Panc1 (cell line): ENCODE data around the gene ATF3.

Experiments
- TF ChIP-seq, protein P1 (sequence below): fragments of 450-650 bp; IDR thresholded peaks from 2 replicates; pipeline ENCODE4 v1.5.1; 2017; ENCODE audit warnings: mild to moderate bottlenecking
- TF ChIP-seq, protein P2 (sequence below), 2 experiments: IDR thresholded peaks; 2 replicates each; pipeline ENCODE4 v1.6.1; 2011 to 2012; ENCODE audit warnings: low read depth in 2 of 2, control low read depth in 1 of 2, low read length in 1 of 2, mild to moderate bottlenecking in 1 of 2, moderate library complexity in 1 of 2; ENCODE audit not compliant: insufficient read depth in 1 of 2

DNA sequence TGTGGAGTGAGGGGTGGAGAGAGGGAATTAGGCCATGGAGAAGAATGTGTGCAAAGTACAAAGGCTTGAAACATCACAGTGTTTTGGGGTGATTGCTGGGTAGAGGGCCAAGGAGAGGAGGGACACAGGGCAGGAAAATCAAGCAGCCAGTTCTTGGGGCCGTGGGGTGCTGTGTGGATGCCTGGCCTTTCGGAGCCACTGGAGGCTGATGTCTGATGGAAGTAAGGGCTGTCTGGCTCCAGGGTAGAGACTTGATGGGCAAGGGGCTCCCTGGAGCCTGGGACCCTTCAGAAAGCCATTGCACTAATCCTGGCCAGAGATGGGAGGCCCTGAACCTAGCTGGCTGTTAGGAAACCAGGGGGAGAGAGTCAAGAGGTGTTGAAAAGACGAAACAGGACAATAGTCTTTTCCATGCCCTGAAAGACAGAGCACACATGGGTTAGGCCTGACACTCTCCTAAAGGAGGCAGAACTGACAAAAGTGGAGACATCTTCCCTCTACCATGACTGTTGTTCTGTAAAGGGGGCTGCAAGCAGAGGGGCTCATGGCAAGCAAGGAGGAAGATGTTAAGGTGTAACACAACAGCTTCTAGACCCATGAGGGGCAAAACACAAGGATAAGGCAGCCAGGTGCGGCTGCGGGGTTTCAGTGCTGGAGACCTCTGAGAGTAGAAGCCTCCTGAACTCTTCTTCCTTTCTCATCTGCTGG, 21.0 kb downstream of the ATF3 start:
- TF ChIP-seq, protein P1, sequence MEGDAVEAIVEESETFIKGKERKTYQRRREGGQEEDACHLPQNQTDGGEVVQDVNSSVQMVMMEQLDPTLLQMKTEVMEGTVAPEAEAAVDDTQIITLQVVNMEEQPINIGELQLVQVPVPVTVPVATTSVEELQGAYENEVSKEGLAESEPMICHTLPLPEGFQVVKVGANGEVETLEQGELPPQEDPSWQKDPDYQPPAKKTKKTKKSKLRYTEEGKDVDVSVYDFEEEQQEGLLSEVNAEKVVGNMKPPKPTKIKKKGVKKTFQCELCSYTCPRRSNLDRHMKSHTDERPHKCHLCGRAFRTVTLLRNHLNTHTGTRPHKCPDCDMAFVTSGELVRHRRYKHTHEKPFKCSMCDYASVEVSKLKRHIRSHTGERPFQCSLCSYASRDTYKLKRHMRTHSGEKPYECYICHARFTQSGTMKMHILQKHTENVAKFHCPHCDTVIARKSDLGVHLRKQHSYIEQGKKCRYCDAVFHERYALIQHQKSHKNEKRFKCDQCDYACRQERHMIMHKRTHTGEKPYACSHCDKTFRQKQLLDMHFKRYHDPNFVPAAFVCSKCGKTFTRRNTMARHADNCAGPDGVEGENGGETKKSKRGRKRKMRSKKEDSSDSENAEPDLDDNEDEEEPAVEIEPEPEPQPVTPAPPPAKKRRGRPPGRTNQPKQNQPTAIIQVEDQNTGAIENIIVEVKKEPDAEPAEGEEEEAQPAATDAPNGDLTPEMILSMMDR: no peak
- TF ChIP-seq, protein P2, sequence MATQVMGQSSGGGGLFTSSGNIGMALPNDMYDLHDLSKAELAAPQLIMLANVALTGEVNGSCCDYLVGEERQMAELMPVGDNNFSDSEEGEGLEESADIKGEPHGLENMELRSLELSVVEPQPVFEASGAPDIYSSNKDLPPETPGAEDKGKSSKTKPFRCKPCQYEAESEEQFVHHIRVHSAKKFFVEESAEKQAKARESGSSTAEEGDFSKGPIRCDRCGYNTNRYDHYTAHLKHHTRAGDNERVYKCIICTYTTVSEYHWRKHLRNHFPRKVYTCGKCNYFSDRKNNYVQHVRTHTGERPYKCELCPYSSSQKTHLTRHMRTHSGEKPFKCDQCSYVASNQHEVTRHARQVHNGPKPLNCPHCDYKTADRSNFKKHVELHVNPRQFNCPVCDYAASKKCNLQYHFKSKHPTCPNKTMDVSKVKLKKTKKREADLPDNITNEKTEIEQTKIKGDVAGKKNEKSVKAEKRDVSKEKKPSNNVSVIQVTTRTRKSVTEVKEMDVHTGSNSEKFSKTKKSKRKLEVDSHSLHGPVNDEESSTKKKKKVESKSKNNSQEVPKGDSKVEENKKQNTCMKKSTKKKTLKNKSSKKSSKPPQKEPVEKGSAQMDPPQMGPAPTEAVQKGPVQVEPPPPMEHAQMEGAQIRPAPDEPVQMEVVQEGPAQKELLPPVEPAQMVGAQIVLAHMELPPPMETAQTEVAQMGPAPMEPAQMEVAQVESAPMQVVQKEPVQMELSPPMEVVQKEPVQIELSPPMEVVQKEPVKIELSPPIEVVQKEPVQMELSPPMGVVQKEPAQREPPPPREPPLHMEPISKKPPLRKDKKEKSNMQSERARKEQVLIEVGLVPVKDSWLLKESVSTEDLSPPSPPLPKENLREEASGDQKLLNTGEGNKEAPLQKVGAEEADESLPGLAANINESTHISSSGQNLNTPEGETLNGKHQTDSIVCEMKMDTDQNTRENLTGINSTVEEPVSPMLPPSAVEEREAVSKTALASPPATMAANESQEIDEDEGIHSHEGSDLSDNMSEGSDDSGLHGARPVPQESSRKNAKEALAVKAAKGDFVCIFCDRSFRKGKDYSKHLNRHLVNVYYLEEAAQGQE (IDR thresholded peaks at IDR 0.05; ENCODE audit: insufficient read depth in 1 of 2, low read depth in 2 of 2, low read length in 1 of 2): no peak
